ENCODE data around the gene DCAF12.

GRCh38 chr9:34048727-34049629 lies 77.5 kb downstream of the DCAF12 start, which contains the start of gene UBAP2:
- TF ChIP-seq, protein P1, sequence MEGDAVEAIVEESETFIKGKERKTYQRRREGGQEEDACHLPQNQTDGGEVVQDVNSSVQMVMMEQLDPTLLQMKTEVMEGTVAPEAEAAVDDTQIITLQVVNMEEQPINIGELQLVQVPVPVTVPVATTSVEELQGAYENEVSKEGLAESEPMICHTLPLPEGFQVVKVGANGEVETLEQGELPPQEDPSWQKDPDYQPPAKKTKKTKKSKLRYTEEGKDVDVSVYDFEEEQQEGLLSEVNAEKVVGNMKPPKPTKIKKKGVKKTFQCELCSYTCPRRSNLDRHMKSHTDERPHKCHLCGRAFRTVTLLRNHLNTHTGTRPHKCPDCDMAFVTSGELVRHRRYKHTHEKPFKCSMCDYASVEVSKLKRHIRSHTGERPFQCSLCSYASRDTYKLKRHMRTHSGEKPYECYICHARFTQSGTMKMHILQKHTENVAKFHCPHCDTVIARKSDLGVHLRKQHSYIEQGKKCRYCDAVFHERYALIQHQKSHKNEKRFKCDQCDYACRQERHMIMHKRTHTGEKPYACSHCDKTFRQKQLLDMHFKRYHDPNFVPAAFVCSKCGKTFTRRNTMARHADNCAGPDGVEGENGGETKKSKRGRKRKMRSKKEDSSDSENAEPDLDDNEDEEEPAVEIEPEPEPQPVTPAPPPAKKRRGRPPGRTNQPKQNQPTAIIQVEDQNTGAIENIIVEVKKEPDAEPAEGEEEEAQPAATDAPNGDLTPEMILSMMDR (conservative IDR thresholded peaks at IDR 0.05; ENCODE audit: low read length) = no peak
- TF ChIP-seq EZH2phosphoT487 (IDR thresholded peaks at IDR 0.05; ENCODE audit: borderline replicate concordance) = no peak
